Measurements from ENCODE around the gene PKD1.

- TF ChIP-seq EZH2 (IDR thresholded peaks at IDR 0.05): no peak
- TF ChIP-seq POLR2AphosphoS5 (IDR thresholded peaks at IDR 0.05; ENCODE audit: borderline replicate concordance, low read depth, low read length): no peak
Measured at GRCh38 chr16:2176047-2176446, 40.3 kb upstream of the PKD1 start.
